ENCODE data around the gene METTL2B. TPM values are rescaled to one million over a fixed set of nuclear protein-coding genes. Genes with fewer than 3 reads are reported as not detected.

METTL2B gene
- total and polyA plus RNA-seq, 2 of the 13 experiments (the other 11 are each of a cell fraction or from before 2014, with no cell fraction given), result 15.5 to 33.1 TPM

- TF ChIP-seq, protein P1, sequence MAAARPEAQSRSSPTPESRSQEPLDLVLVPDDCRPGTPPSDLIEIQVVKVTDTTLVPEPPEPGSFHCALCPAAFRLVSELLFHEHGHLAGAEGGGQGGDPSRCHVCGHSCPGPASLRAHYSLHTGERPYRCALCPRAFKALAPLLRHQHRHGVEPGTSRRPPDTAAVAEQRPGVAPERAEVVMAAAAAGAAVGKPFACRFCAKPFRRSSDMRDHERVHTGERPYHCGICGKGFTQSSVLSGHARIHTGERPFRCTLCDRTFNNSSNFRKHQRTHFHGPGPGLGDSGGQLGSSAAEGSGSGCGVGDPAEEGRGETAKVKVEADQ (CRISPR knock-in tag; IDR thresholded peaks at IDR 0.05; ENCODE audit: borderline replicate concordance), result 0 out of 2 replicates have a peak, but pooled peaks have one; percentile 30
- TF ChIP-seq, protein P2, sequence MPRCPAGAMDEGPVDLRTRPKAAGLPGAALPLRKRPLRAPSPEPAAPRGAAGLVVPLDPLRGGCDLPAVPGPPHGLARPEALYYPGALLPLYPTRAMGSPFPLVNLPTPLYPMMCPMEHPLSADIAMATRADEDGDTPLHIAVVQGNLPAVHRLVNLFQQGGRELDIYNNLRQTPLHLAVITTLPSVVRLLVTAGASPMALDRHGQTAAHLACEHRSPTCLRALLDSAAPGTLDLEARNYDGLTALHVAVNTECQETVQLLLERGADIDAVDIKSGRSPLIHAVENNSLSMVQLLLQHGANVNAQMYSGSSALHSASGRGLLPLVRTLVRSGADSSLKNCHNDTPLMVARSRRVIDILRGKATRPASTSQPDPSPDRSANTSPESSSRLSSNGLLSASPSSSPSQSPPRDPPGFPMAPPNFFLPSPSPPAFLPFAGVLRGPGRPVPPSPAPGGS (CRISPR knock-in tag; IDR thresholded peaks at IDR 0.05), result peak; percentile 31; the same call in 1 of the 2 replicates
- TF ChIP-seq HNRNPLL (IDR thresholded peaks at IDR 0.05; ENCODE audit: low read depth, low read length, poor library complexity, severe bottlenecking) (peak; percentile 22), KLF13 (CRISPR knock-in tag; IDR thresholded peaks at IDR 0.05) (no peak), DNMT3B (CRISPR knock-in tag; conservative IDR thresholded peaks at IDR 0.05) (no peak), RXRA (CRISPR knock-in tag; IDR thresholded peaks at IDR 0.05) (peak; percentile 79; the same call in 1 of the 2 replicates), ZFP36L2 (CRISPR knock-in tag; IDR thresholded peaks at IDR 0.05) (no peak), SALL1 (CRISPR knock-in tag; IDR thresholded peaks at IDR 0.05) (0 out of 2 replicates have a peak, but pooled peaks have one; percentile 16)
Observed at GRCh38 chr7:128453836-128454804, 22.4 kb upstream of the METTL2B start (continued).
